Measurements from ENCODE around the gene KATNBL1.
"Not testable (repeated sequence)": the region's sequence is repeated elsewhere in the genome, so short reads cannot be mapped to it uniquely, and the experiment has no call there.

Gene KATNBL1

GRCh38 chr15:34216527-34217270 is 6.8 kb upstream of the KATNBL1 start:
- H3K27ac Mint-ChIP-seq: no peak overlapping the region
- H3K27me3 Mint-ChIP-seq: no peaks in the 10 kb centered on the region

GRCh38 chr15:34214135-34214534 is 4.2 kb upstream of the KATNBL1 start:
- Mint-ChIP-seq H3K9me3 (no peaks in the 10 kb centered on the region), H3K4me1 (peaks cover 6% of the 10 kb centered on the region), H3K4me3 (no peak overlapping the region), H3K36me3 (no peaks in the 10 kb centered on the region), H3K27ac (no peak overlapping the region), H3K27me3 (no peaks in the 10 kb centered on the region)
- no peak for ATAC-seq

More at GRCh38 chr15:34216527-34217270, 6.8 kb upstream of the KATNBL1 start:
- H3K4me1 Mint-ChIP-seq: no peaks in the 10 kb centered on the region
- H3K9me3 Mint-ChIP-seq: no peaks in the 10 kb centered on the region
- H3K36me3 Mint-ChIP-seq: no peaks in the 10 kb centered on the region
- no peak overlapping the region for H3K4me3 Mint-ChIP-seq
- no peak for ATAC-seq

- Mint-ChIP-seq H3K9me3 (no peaks in the 10 kb centered on the region), H3K4me3 (no peak overlapping the region), H3K27ac (no peak overlapping the region), H3K27me3 (no peaks in the 10 kb centered on the region), H3K4me1 (peaks cover 11% of the 10 kb centered on the region), H3K36me3 (no peaks in the 10 kb centered on the region)
- ATAC-seq: no peak
Measured at GRCh38 chr15:34213690-34214089, 3.8 kb upstream of the KATNBL1 start.

GRCh38 chr15:34206011-34206410 is 3.9 kb downstream of the KATNBL1 start:
- Mint-ChIP-seq H3K36me3 (peaks cover 18% of the 10 kb centered on the region), H3K4me1 (peaks cover 40% of the 10 kb centered on the region), H3K27me3 (no peaks in the 10 kb centered on the region), H3K27ac (no peak overlapping the region), H3K9me3 (no peaks in the 10 kb centered on the region), H3K4me3 (no peak overlapping the region)
- ATAC-seq: no peak

GRCh38 chr15:34203936-34204335 is 6.0 kb downstream of the KATNBL1 start:
- no peak for ATAC-seq
- Mint-ChIP-seq H3K9me3 (no peaks in the 10 kb centered on the region), H3K36me3 (peaks cover 36% of the 10 kb centered on the region), H3K4me1 (peaks cover 32% of the 10 kb centered on the region), H3K27me3 (no peaks in the 10 kb centered on the region), H3K27ac (no peak overlapping the region), H3K4me3 (no peak overlapping the region)

GRCh38 chr15:34203305-34203704 is 6.6 kb downstream of the KATNBL1 start:
- H3K9me3 Mint-ChIP-seq: no peaks in the 10 kb centered on the region
- no peaks in the 10 kb centered on the region for H3K27me3 Mint-ChIP-seq
- no peak overlapping the region for H3K4me3 Mint-ChIP-seq
- peaks cover 36% of the 10 kb centered on the region for H3K36me3 Mint-ChIP-seq
- ATAC-seq: no peak
- peaks cover 29% of the 10 kb centered on the region for H3K4me1 Mint-ChIP-seq
- no peak overlapping the region for H3K27ac Mint-ChIP-seq

GRCh38 chr15:34193272-34193671 is 16.6 kb downstream of the KATNBL1 start:
- H3K9me3 Mint-ChIP-seq, ATAC-seq, H3K27ac Mint-ChIP-seq, H3K27me3 Mint-ChIP-seq, H3K4me3 Mint-ChIP-seq: not testable (repeated sequence)
- Mint-ChIP-seq H3K36me3 (peaks cover 15% of the 10 kb centered on the region), H3K4me1 (peaks cover 19% of the 10 kb centered on the region)

- ATAC-seq: no peak
- H3K27me3 Mint-ChIP-seq: no peaks in the 10 kb centered on the region
- no peak overlapping the region for H3K4me3 Mint-ChIP-seq
- H3K36me3 Mint-ChIP-seq: peaks cover 15% of the 10 kb centered on the region
- H3K9me3 Mint-ChIP-seq: no peaks in the 10 kb centered on the region
- no peak overlapping the region for H3K27ac Mint-ChIP-seq
- H3K4me1 Mint-ChIP-seq: peaks cover 27% of the 10 kb centered on the region
Measured at GRCh38 chr15:34188711-34189110, 21.2 kb downstream of the KATNBL1 start.

- Mint-ChIP-seq H3K9me3 (no peaks in the 10 kb centered on the region), H3K27ac (no peak overlapping the region), H3K4me1 (peaks cover 30% of the 10 kb centered on the region), H3K27me3 (no peaks in the 10 kb centered on the region), H3K36me3 (peaks cover 17% of the 10 kb centered on the region), H3K4me3 (no peak overlapping the region)
- ATAC-seq: no peak
Measured at GRCh38 chr15:34185666-34186065, 24.2 kb downstream of the KATNBL1 start.

- H3K4me1 Mint-ChIP-seq: peaks cover 27% of the 10 kb centered on the region
- peaks cover 36% of the 10 kb centered on the region for H3K36me3 Mint-ChIP-seq
- H3K9me3 Mint-ChIP-seq: no peaks in the 10 kb centered on the region
- ATAC-seq: no peak
- H3K27me3 Mint-ChIP-seq: no peaks in the 10 kb centered on the region
- H3K4me3 Mint-ChIP-seq: no peak overlapping the region
- no peak overlapping the region for H3K27ac Mint-ChIP-seq
Measured at GRCh38 chr15:34182942-34183341, 27.0 kb downstream of the KATNBL1 start.

GRCh38 chr15:34179234-34179633 is 30.7 kb downstream of the KATNBL1 start:
- Mint-ChIP-seq H3K4me1 (peaks cover 20% of the 10 kb centered on the region), H3K9me3 (peaks cover 2% of the 10 kb centered on the region), H3K27ac (no peak overlapping the region), H3K27me3 (no peaks in the 10 kb centered on the region), H3K4me3 (no peak overlapping the region), H3K36me3 (peaks cover 44% of the 10 kb centered on the region)
- no peak for ATAC-seq

- H3K27ac Mint-ChIP-seq, H3K4me3 Mint-ChIP-seq, ATAC-seq, H3K27me3 Mint-ChIP-seq: not testable (repeated sequence)
- peaks cover 19% of the 10 kb centered on the region for H3K9me3 Mint-ChIP-seq
- H3K4me1 Mint-ChIP-seq: peaks cover 52% of the 10 kb centered on the region
- peaks cover 58% of the 10 kb centered on the region for H3K36me3 Mint-ChIP-seq
Measured at GRCh38 chr15:34165987-34166573, 43.8 kb downstream of the KATNBL1 start.

- Mint-ChIP-seq H3K27ac (peak overlapping the region; percentile 26), H3K4me1 (peaks cover 17% of the 10 kb centered on the region), H3K4me3 (no peak overlapping the region), H3K27me3 (no peaks in the 10 kb centered on the region), H3K9me3 (peaks cover 10% of the 10 kb centered on the region), H3K36me3 (peaks cover 68% of the 10 kb centered on the region)
- peak; percentile 80 for ATAC-seq
Measured at GRCh38 chr15:34161329-34161963, 48.5 kb downstream of the KATNBL1 start.

- ATAC-seq: no peak
- peaks cover 73% of the 10 kb centered on the region for H3K36me3 Mint-ChIP-seq
- H3K4me1 Mint-ChIP-seq: peaks cover 16% of the 10 kb centered on the region
- peak overlapping the region; percentile 26 for H3K27ac Mint-ChIP-seq
- no peaks in the 10 kb centered on the region for H3K27me3 Mint-ChIP-seq
- peaks cover 17% of the 10 kb centered on the region for H3K9me3 Mint-ChIP-seq
- H3K4me3 Mint-ChIP-seq: no peak overlapping the region
Measured at GRCh38 chr15:34160735-34161134, 49.2 kb downstream of the KATNBL1 start.

- no peak for ATAC-seq
- peaks cover 71% of the 10 kb centered on the region for H3K36me3 Mint-ChIP-seq
- no peak overlapping the region for H3K27ac Mint-ChIP-seq
- peaks cover 6% of the 10 kb centered on the region for H3K4me1 Mint-ChIP-seq
- H3K27me3 Mint-ChIP-seq: no peaks in the 10 kb centered on the region
- no peak overlapping the region for H3K4me3 Mint-ChIP-seq
- H3K9me3 Mint-ChIP-seq: peaks cover 16% of the 10 kb centered on the region
Measured at GRCh38 chr15:34158355-34158754, 51.5 kb downstream of the KATNBL1 start.

- Mint-ChIP-seq H3K9me3 (peaks cover 11% of the 10 kb centered on the region), H3K4me3 (no peak overlapping the region), H3K4me1 (no peaks in the 10 kb centered on the region), H3K27ac (peak overlapping the region; percentile 1), H3K36me3 (peaks cover 72% of the 10 kb centered on the region), H3K27me3 (no peaks in the 10 kb centered on the region)
- ATAC-seq: no peak
Measured at GRCh38 chr15:34155859-34156258, 54.0 kb downstream of the KATNBL1 start.
